Measurements from ENCODE around the gene AP2A1.

GRCh38 chr19:49786376-49786820 lies 19.6 kb downstream of the AP2A1 start:
- no peak for TF ChIP-seq SOX6 (IDR thresholded peaks at IDR 0.05)
- no peak for TF ChIP-seq XRCC5 (IDR thresholded peaks at IDR 0.05; ENCODE audit: low read depth, low read length)
- no peak for TF ChIP-seq HNRNPUL1 (IDR thresholded peaks at IDR 0.05; ENCODE audit: low read length)
- TF ChIP-seq GABPA (tag; conservative IDR thresholded peaks at IDR 0.05; ENCODE audit: low read depth) = no peak
- TF ChIP-seq SIN3A (IDR thresholded peaks at IDR 0.05; ENCODE audit: borderline replicate concordance in 2 of 2, control insufficient read depth in 1 of 2, low read depth in 2 of 2, low read length in 2 of 2) = no peak
- TF ChIP-seq EZH2 (IDR thresholded peaks at IDR 0.05; ENCODE audit: borderline replicate concordance, low read depth, low read length) = no peak
- TF ChIP-seq REST (IDR thresholded peaks at IDR 0.05; ENCODE audit: borderline replicate concordance) = no peak
- no peak for TF ChIP-seq REST (CRISPR knock-in tag; IDR thresholded peaks at IDR 0.05; ENCODE audit: low read depth)
- TF ChIP-seq ESRRA (IDR thresholded peaks at IDR 0.05; ENCODE audit: borderline replicate concordance, low read depth) = no peak
- TF ChIP-seq CTCF (IDR thresholded peaks at IDR 0.05 in 2 of 3, conservative IDR thresholded peaks at IDR 0.05 in 1 of 3; ENCODE audit: insufficient read depth in 2 of 3, low read depth in 1 of 3, low read length in 3 of 3) = no peak
- no peak for TF ChIP-seq ZNF512 (tag; IDR thresholded peaks at IDR 0.05)
- TF ChIP-seq POLR2AphosphoS5 (IDR thresholded peaks at IDR 0.05; ENCODE audit: control insufficient read depth, insufficient read depth, low read depth, low read length) = no peak
- TF ChIP-seq ZNF121 (CRISPR knock-in tag; conservative IDR thresholded peaks at IDR 0.05) = no peak
